Suprapubic skin (tissue), 3 donors: ENCODE measurements around the gene HAND1.

Source experiments
- POLR2A ChIP-seq, 2 donors: fragments of 450-650 bp; IDR thresholded peaks; one replicate each; pipeline ENCODE4 v1.6.1; 2017; ENCODE audit warnings: antibody characterized with exemption in 2 of 2, mild to moderate bottlenecking in 2 of 2, moderate library complexity in 2 of 2
- TF ChIP-seq, protein P1 (sequence below), 2 donors: fragments of 200-600 bp in 1 of 2; fragments of 450-650 bp in 1 of 2; sonication (generic) in 1 of 2; IDR thresholded peaks; one replicate each; pipeline ENCODE4 v1.5.1; 2016 to 2019; ENCODE audit warnings: antibody characterized with exemption in 2 of 2, mild to moderate bottlenecking in 1 of 2, moderate library complexity in 1 of 2

DNA sequence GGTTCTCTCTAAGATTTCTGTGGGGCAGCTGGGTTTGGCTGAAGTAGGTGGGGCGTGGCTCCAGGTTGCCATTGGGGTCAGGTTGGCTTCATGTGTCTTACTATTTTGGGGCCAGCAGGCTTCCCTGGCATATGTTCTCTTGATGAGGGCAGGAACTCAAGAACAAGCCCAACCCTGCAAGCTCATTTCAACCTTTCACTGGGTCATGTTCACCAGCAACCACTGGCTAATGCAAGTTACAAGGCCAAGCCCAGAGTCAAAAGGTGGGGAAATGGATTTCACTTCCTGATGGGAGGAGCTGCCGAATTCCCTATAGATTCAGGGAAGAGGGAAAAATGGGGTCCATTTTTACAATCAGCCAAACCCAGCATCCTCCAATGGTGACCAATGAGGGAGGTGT is 34.0 kb upstream of the HAND1 start:
- TF ChIP-seq, protein P1, sequence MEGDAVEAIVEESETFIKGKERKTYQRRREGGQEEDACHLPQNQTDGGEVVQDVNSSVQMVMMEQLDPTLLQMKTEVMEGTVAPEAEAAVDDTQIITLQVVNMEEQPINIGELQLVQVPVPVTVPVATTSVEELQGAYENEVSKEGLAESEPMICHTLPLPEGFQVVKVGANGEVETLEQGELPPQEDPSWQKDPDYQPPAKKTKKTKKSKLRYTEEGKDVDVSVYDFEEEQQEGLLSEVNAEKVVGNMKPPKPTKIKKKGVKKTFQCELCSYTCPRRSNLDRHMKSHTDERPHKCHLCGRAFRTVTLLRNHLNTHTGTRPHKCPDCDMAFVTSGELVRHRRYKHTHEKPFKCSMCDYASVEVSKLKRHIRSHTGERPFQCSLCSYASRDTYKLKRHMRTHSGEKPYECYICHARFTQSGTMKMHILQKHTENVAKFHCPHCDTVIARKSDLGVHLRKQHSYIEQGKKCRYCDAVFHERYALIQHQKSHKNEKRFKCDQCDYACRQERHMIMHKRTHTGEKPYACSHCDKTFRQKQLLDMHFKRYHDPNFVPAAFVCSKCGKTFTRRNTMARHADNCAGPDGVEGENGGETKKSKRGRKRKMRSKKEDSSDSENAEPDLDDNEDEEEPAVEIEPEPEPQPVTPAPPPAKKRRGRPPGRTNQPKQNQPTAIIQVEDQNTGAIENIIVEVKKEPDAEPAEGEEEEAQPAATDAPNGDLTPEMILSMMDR (IDR thresholded peaks at IDR 0.05) = no peak
- no peak for TF ChIP-seq POLR2A (IDR thresholded peaks at IDR 0.05)
